GM06990 (cell line): ENCODE measurements around the gene TMEM107.

Experiments used
- DNase-seq: peaks from one replicate; pipeline ENCODE4 v3.0.0-alpha.2; 2011; ENCODE audit not compliant: insufficient read length; ENCODE audit errors: extremely low read depth
- H3K27me3 ChIP-seq: replicated peaks from 2 replicates; pipeline ENCODE4 v1.6.0; 2011; ENCODE audit warnings: low read length; ENCODE audit not compliant: control insufficient read depth, insufficient read depth
- H3K36me3 ChIP-seq: 2 replicates; pipeline ENCODE4 v1.5.1; 2011; ENCODE audit warnings: low read length; ENCODE audit not compliant: control insufficient read depth, insufficient read depth
- H3K4me3 ChIP-seq: replicated peaks from 2 replicates; pipeline ENCODE4 v1.5.1; 2011; ENCODE audit warnings: low read depth, mild to moderate bottlenecking, control low read depth, low read length
- CTCF ChIP-seq: IDR thresholded peaks from 2 replicates; pipeline ENCODE4 v1.5.1; 2011; ENCODE audit warnings: low read length, control low read depth, mild to moderate bottlenecking, inconsistent platforms; ENCODE audit not compliant: insufficient read depth, poor library complexity, severe bottlenecking

The TMEM107 gene

GRCh38 chr17:8125947-8126490 is 50.2 kb downstream of the TMEM107 start:
- H3K36me3 ChIP-seq = no peaks in the 10 kb centered on the region
- no peaks in the 10 kb centered on the region for H3K27me3 ChIP-seq
- no peak for TF ChIP-seq CTCF
- no peak for DNase-seq
- H3K4me3 ChIP-seq = peak overlapping the region; percentile 70

GRCh38 chr17:8125154-8125946 is 50.8 kb downstream of the TMEM107 start:
- DNase-seq = peak; percentile 78
- Histone ChIP-seq H3K27me3 (no peaks in the 10 kb centered on the region), H3K36me3 (no peaks in the 10 kb centered on the region), H3K4me3 (peak overlapping the region; percentile 70)
- TF ChIP-seq CTCF = no peak

- no peaks in the 10 kb centered on the region for H3K27me3 ChIP-seq
- H3K36me3 ChIP-seq = no peaks in the 10 kb centered on the region
- peak overlapping the region; percentile 55 for H3K4me3 ChIP-seq
- no peak for TF ChIP-seq CTCF
- DNase-seq = no peak
Observed at GRCh38 chr17:8124350-8125153, 51.6 kb downstream of the TMEM107 start.

GRCh38 chr17:8123695-8124349 is 52.4 kb downstream of the TMEM107 start, which contains the start of gene HES7:
Gene HES7 (minus strand): TSS chr17:8124106. CDS start chr17:8124084, 22 bp downstream.
- no peak for TF ChIP-seq CTCF
- DNase-seq = no peak
- Histone ChIP-seq H3K36me3 (no peaks in the 10 kb centered on the region), H3K4me3 (peak within 1 kb of the TSS; percentile 68), H3K27me3 (no peaks in the 10 kb centered on the region)

GRCh38 chr17:8122924-8123694 is 53.1 kb downstream of the TMEM107 start:
- Histone ChIP-seq H3K27me3 (no peaks in the 10 kb centered on the region; the same call in 1 of the 2 replicates), H3K36me3 (no peaks in the 10 kb centered on the region), H3K4me3 (peak overlapping the region; percentile 68)
- DNase-seq = peak; percentile 69
- no peak for TF ChIP-seq CTCF
